CD14-positive monocyte (primary cell): Measurements from ENCODE around the gene TMEM222. TPM values are rescaled to one million over a fixed set of nuclear protein-coding genes. Genes with fewer than 3 reads are reported as not detected.

Experiments
- DNase-seq, 3 donors: peaks; one replicate each; pipeline ENCODE4 v3.0.0-alpha.2; 2011 to 2022
- H2AFZ ChIP-seq: 2 replicates; pipeline ENCODE4 v1.6.0; 2012; ENCODE audit warnings: mild to moderate bottlenecking, low read depth, low read length, inconsistent platforms; ENCODE audit not compliant: insufficient read depth, poor library complexity, severe bottlenecking
- H3K27ac ChIP-seq, 2 donors: 1 replicate in 1 of 2; 2 replicates in 1 of 2; pipeline ENCODE4 v1.5.1; 2012 to 2013; ENCODE audit warnings: low read length in 2 of 2, control low read depth in 1 of 2, inconsistent platforms in 1 of 2, low read depth in 1 of 2, mild to moderate bottlenecking in 1 of 2
- H3K27me3 ChIP-seq, 2 donors: one replicate each; pipeline versions ENCODE4 v1.6.0 to v1.6.1; 2011 to 2013; ENCODE audit warnings: low read length in 2 of 2; ENCODE audit not compliant: control insufficient read depth in 2 of 2, insufficient read depth in 2 of 2
- H3K36me3 ChIP-seq, 2 donors: replicated peaks in 1 of 2; 1 replicate in 1 of 2; 2 replicates in 1 of 2; pipeline versions ENCODE4 v1.5.1 to v1.6.1; 2012 to 2013; ENCODE audit warnings: low read length in 2 of 2, control low read depth in 1 of 2, inconsistent platforms in 1 of 2, mild to moderate bottlenecking in 1 of 2; ENCODE audit not compliant: insufficient read depth in 2 of 2, control insufficient read depth in 1 of 2
- H3K4me1 ChIP-seq, 2 donors: 1 replicate in 1 of 2; 2 replicates in 1 of 2; pipeline versions ENCODE4 v1.5.1 to v1.6.1; 2012 to 2013; ENCODE audit warnings: low read length in 2 of 2, control low read depth in 1 of 2, inconsistent platforms in 1 of 2, mild to moderate bottlenecking in 1 of 2, moderate library complexity in 1 of 2; ENCODE audit not compliant: insufficient read depth in 2 of 2, control insufficient read depth in 1 of 2
- H3K4me2 ChIP-seq: replicated peaks from 2 replicates; pipeline ENCODE3; 2012; ENCODE audit warnings: low read length, moderate library complexity, mild to moderate bottlenecking; ENCODE audit not compliant: poor library complexity, severe bottlenecking; ENCODE audit errors: extremely low read depth
- H3K4me3 ChIP-seq, 3 experiments: fragments of 200-600 bp in 1 of 3; sonication (generic) in 1 of 3; replicated peaks in 1 of 3; 1 replicate in 2 of 3; 2 replicates in 1 of 3; pipeline ENCODE4 v1.5.1; 2011 to 2013; ENCODE audit warnings: low read length in 3 of 3, mild to moderate bottlenecking in 3 of 3, control low read depth in 2 of 3, low read depth in 2 of 3, inconsistent platforms in 1 of 3, moderate library complexity in 1 of 3
- H3K79me2 ChIP-seq: 2 replicates; pipeline ENCODE4 v1.6.0; 2012; ENCODE audit warnings: mild to moderate bottlenecking, control low read depth, inconsistent platforms, low read length, moderate library complexity; ENCODE audit not compliant: insufficient read depth
- H3K9ac ChIP-seq: 2 replicates; pipeline ENCODE4 v1.6.0; 2017; ENCODE audit warnings: low read length, mild to moderate bottlenecking; ENCODE audit not compliant: insufficient read depth, poor library complexity, severe bottlenecking
- H3K9me3 ChIP-seq, 2 donors: replicated peaks in 1 of 2; 1 replicate in 1 of 2; 2 replicates in 1 of 2; pipeline versions ENCODE4 v1.5.1 to v1.6.1; 2012 to 2013; ENCODE audit warnings: low read length in 2 of 2, control low read depth in 1 of 2; ENCODE audit not compliant: control insufficient read depth in 1 of 2, insufficient read depth in 1 of 2
- H4K20me1 ChIP-seq: 2 replicates; pipeline ENCODE4 v1.6.0; 2012; ENCODE audit warnings: mild to moderate bottlenecking, low read length, control low read depth, moderate library complexity; ENCODE audit not compliant: insufficient read depth
- H3K27ac Mint-ChIP-seq, 7 donors: one replicate each; pipeline ENCODE4 v1.8.0; 2020; ENCODE audit warnings: mild to moderate bottlenecking in 7 of 7, mixed read lengths in 7 of 7, moderate library complexity in 6 of 7, inconsistent platforms in 2 of 7
- H3K27me3 Mint-ChIP-seq, 3 donors: one replicate each; pipeline ENCODE4 v1.8.0; 2021 to 2022; ENCODE audit warnings: low read depth in 3 of 3, mild to moderate bottlenecking in 3 of 3, mixed read lengths in 3 of 3, moderate library complexity in 3 of 3, inconsistent platforms in 1 of 3
- H3K36me3 Mint-ChIP-seq, 2 donors: one replicate each; pipeline ENCODE4 v1.8.0; 2020; ENCODE audit warnings: mixed read lengths in 2 of 2, inconsistent platforms in 1 of 2, mild to moderate bottlenecking in 1 of 2
- H3K4me1 Mint-ChIP-seq: one replicate; pipeline ENCODE4 v1.8.0; 2020; ENCODE audit warnings: mild to moderate bottlenecking, mixed read lengths
- H3K4me3 Mint-ChIP-seq, 2 donors: one replicate each; pipeline ENCODE4 v1.8.0; 2020; ENCODE audit warnings: mild to moderate bottlenecking in 2 of 2, mixed read lengths in 2 of 2, moderate library complexity in 1 of 2
- H3K9me3 Mint-ChIP-seq, 7 donors: one replicate each; pipeline ENCODE4 v1.8.0; 2020 to 2022; ENCODE audit warnings: mixed read lengths in 7 of 7, mild to moderate bottlenecking in 6 of 7, moderate library complexity in 6 of 7, inconsistent platforms in 2 of 7
- whole genome bisulfite sequencing: methylation state at CpG from one replicate; pipeline ENCODE4 v1.1.5; 2013; ENCODE audit warnings: missing lambda C conversion rate; ENCODE audit not compliant: insufficient coverage; 5-methylcytosine and 5-hydroxymethylcytosine counted together
- intact Hi-C, 2 donors: fragments of 100-400 bp; cut with micrococcal nuclease; formaldehyde crosslinking; loops; one replicate each; pipeline versions ENCODE4 v1.15.0 to v1.15.1; 2023
- polyA plus RNA-seq, 3 donors: library from polyadenylated mRNA; depleted of rRNA in 1 of 3; unstranded in 2 of 3; stranded (reverse) in 1 of 3; fragments of 300-500 nt in 2 of 3; fragments of >200 nt in 1 of 3; fragmentation: Illumina TruSeq in 2 of 3; gene quantifications; 1 replicate in 2 of 3; 2 replicates in 1 of 3; pipeline ENCODE4 v1.2.3, GENCODE V29; 2012 to 2021
- TF ChIP-seq, protein P1 (sequence below): fragments of 200-600 bp; IDR thresholded peaks from one replicate; pipeline ENCODE4 v1.8.0; 2022; ENCODE audit warnings: antibody characterized with exemption, mild to moderate bottlenecking

TMEM222 gene
- polyA plus RNA-seq, 3 donors: 23.2 to 29.0 (median 24.6) TPM

DNA sequence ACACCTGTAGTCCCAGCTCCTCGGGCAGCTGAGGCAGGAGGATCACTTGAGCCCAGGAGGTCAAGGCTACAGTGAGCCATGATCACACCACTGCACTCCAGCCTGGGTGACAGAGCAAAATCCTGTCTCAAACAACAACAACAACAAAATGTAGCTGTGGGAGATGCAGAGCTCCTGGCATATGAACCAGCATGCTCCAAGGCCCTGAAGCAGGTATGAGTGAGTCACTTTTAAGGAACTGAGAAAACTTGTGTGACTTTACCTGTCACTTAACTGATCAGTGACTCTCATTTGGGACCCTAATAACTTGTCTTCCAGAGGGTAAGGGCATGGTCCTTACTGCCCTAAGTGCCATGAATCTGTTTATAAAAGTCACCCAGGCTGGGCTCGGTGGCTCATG, 19.4 kb upstream of the TMEM222 start:
- H3K4me3 ChIP-seq: no peak overlapping the region
- no peaks in the 10 kb centered on the region for H3K27me3 ChIP-seq
- WGBS: 92% methylated on average over 2 of the region's 2 CpGs
- H3K9me3 ChIP-seq: no peaks in the 10 kb centered on the region
- H3K79me2 ChIP-seq: no peaks in the 10 kb centered on the region
- Mint-ChIP-seq H3K4me3 (no peak overlapping the region), H3K27me3 (no peaks in the 10 kb centered on the region), H3K4me1 (peaks cover 23% of the 10 kb centered on the region), H3K27ac (no peak overlapping the region), H3K9me3 (no peaks in the 10 kb centered on the region), H3K36me3 (peaks cover 76 to 87% of the 10 kb centered on the region in 2 donors)
- no peak for DNase-seq
- TF ChIP-seq, protein P1, sequence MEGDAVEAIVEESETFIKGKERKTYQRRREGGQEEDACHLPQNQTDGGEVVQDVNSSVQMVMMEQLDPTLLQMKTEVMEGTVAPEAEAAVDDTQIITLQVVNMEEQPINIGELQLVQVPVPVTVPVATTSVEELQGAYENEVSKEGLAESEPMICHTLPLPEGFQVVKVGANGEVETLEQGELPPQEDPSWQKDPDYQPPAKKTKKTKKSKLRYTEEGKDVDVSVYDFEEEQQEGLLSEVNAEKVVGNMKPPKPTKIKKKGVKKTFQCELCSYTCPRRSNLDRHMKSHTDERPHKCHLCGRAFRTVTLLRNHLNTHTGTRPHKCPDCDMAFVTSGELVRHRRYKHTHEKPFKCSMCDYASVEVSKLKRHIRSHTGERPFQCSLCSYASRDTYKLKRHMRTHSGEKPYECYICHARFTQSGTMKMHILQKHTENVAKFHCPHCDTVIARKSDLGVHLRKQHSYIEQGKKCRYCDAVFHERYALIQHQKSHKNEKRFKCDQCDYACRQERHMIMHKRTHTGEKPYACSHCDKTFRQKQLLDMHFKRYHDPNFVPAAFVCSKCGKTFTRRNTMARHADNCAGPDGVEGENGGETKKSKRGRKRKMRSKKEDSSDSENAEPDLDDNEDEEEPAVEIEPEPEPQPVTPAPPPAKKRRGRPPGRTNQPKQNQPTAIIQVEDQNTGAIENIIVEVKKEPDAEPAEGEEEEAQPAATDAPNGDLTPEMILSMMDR: no peak
- H3K4me1 ChIP-seq: peaks cover 25 to 26% of the 10 kb centered on the region in 2 donors
- H3K36me3 ChIP-seq: peaks cover 64 to 89% of the 10 kb centered on the region in 2 donors
- no peak overlapping the region for H2AFZ ChIP-seq
- intact Hi-C loops: loop anchor here (5.0 to 10.0 kb wide), 3 partner anchors 302 to 372 kb away; partner anchors contain the start of genes AHDC1 (in 1 of the 2) and IFI6 (in 1 of the 2)
- no peak overlapping the region for H3K27ac ChIP-seq
- no peak overlapping the region for H3K4me2 ChIP-seq
- H4K20me1 ChIP-seq: peaks cover 23% of the 10 kb centered on the region
- no peak overlapping the region for H3K9ac ChIP-seq

DNA sequence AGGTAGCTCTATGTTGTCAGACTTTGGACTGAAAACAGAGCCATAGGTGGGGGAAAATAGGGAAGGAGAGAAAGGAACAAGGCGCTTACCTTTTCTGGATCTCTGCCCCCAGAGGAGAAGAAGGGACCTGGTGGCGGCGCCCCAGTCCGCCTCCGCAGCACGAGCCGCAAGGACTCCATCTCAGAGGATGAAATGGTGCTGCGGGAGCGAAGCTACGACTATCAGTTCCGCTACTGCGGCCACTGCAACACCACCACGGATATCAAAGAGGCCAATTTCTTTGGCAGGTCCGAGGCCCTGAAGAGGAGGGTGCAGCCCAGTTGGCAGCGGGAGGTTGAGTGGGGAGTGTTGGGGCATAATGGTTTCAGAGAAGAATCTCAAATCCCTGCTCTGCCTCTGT, 18.5 kb upstream of the TMEM222 start:
- intact Hi-C loops: loop anchor here (5.0 to 10.0 kb wide), 3 partner anchors 301 to 371 kb away; partner anchors contain the start of genes AHDC1 (in 1 of the 2) and IFI6 (in 1 of the 2)
- peaks cover 67 to 78% of the 10 kb centered on the region in 2 donors for H3K36me3 Mint-ChIP-seq
- TF ChIP-seq, protein P1: no peak

More for the DNA sequence above, 18.5 kb upstream of the TMEM222 start:
- no peak overlapping the region for H3K9ac ChIP-seq
- no peak overlapping the region for H3K4me3 Mint-ChIP-seq
- peaks cover 23% of the 10 kb centered on the region for H3K4me1 Mint-ChIP-seq
- no peak for DNase-seq
- H2AFZ ChIP-seq: no peak overlapping the region
- no peaks in the 10 kb centered on the region for H3K9me3 Mint-ChIP-seq
- no peak overlapping the region for H3K27ac ChIP-seq
- no peak overlapping the region for H3K4me2 ChIP-seq
- peaks cover 23% of the 10 kb centered on the region for H4K20me1 ChIP-seq
- peaks cover 55 to 80% of the 10 kb centered on the region in 2 donors for H3K36me3 ChIP-seq
- no peaks in the 10 kb centered on the region for H3K27me3 ChIP-seq
- no peak overlapping the region for H3K4me3 ChIP-seq
- no peaks in the 10 kb centered on the region for H3K9me3 ChIP-seq
- H3K4me1 ChIP-seq: peaks cover 25 to 26% of the 10 kb centered on the region in 2 donors
- no peaks in the 10 kb centered on the region for H3K79me2 ChIP-seq
- 99% methylated on average over 14 of the region's 15 CpGs for WGBS
- no peak overlapping the region for H3K27ac Mint-ChIP-seq
- no peaks in the 10 kb centered on the region for H3K27me3 Mint-ChIP-seq
